ENCODE measurements around the gene HDAC4.

The HDAC4 gene

GRCh38 chr2:239116456-239117246 lies 284.2 kb downstream of the HDAC4 start:
- no peak for TF ChIP-seq CTCF (conservative IDR thresholded peaks at IDR 0.05; ENCODE audit: low read depth, low read length)
- no peak overlapping the region for H3K4me3 ChIP-seq (ENCODE audit: low read depth, low read length)
- no peak for DNase-seq (ENCODE audit: low read depth)

GRCh38 chr2:239115616-239116015 lies 285.2 kb downstream of the HDAC4 start:
- no peak for TF ChIP-seq CTCF (conservative IDR thresholded peaks at IDR 0.05; ENCODE audit: low read depth, low read length)
- DNase-seq (ENCODE audit: low read depth), result no peak
- H3K4me3 ChIP-seq (ENCODE audit: low read depth, low read length), result no peak overlapping the region

- no peak overlapping the region for H3K4me3 ChIP-seq (ENCODE audit: low read depth, low read length)
- TF ChIP-seq CTCF (conservative IDR thresholded peaks at IDR 0.05; ENCODE audit: low read depth, low read length), result no peak
- DNase-seq (ENCODE audit: low read depth), result peak; percentile 27
Measured at GRCh38 chr2:239114616-239115265, 286.1 kb downstream of the HDAC4 start.

- peak; percentile 48 for DNase-seq (ENCODE audit: low read depth)
- TF ChIP-seq CTCF (conservative IDR thresholded peaks at IDR 0.05; ENCODE audit: low read depth, low read length), result no peak
- H3K4me3 ChIP-seq (ENCODE audit: low read depth, low read length), result no peak overlapping the region
Measured at GRCh38 chr2:239114119-239114581, 286.7 kb downstream of the HDAC4 start.

- TF ChIP-seq CTCF (conservative IDR thresholded peaks at IDR 0.05; ENCODE audit: low read depth, low read length), result no peak
- no peak overlapping the region for H3K4me3 ChIP-seq (ENCODE audit: low read depth, low read length)
- no peak for DNase-seq (ENCODE audit: low read depth)
Measured at GRCh38 chr2:239113615-239114014, 287.2 kb downstream of the HDAC4 start.

- H3K4me3 ChIP-seq (ENCODE audit: low read depth, low read length), result no peak overlapping the region
- no peak for TF ChIP-seq CTCF (conservative IDR thresholded peaks at IDR 0.05; ENCODE audit: low read depth, low read length)
- DNase-seq (ENCODE audit: low read depth), result peak; percentile 53
Measured at GRCh38 chr2:239113171-239113570, 287.6 kb downstream of the HDAC4 start.

Measured in choroid plexus epithelial cell (primary cell).